Mononuclear cell (primary cell): ENCODE measurements around the gene COX19. TPM values are rescaled to one million over a fixed set of nuclear protein-coding genes. Genes with fewer than 3 reads are reported as not detected.
"Not testable (repeated sequence)": the region's sequence is repeated elsewhere in the genome, so short reads cannot be mapped to it uniquely, and the experiment has no call there.

Experiments
- H3K27me3 ChIP-seq: 2 replicates; pipeline ENCODE4 v1.6.0; 2011; ENCODE audit warnings: low read length, control low read depth; ENCODE audit not compliant: insufficient read depth
- H3K4me1 ChIP-seq: 2 replicates; pipeline ENCODE4 v1.5.1; 2011; ENCODE audit warnings: mild to moderate bottlenecking, low read length, control low read depth; ENCODE audit not compliant: insufficient read depth
- H3K4me3 ChIP-seq: 2 replicates; pipeline ENCODE4 v1.5.1; 2011; ENCODE audit warnings: mild to moderate bottlenecking, low read length, moderate library complexity
- H3K9me3 ChIP-seq: 2 replicates; pipeline ENCODE4 v1.5.1; 2011; ENCODE audit warnings: low read depth, mild to moderate bottlenecking, control low read depth, low read length
- total RNA-seq: library from RNA; depleted of rRNA; stranded (reverse); fragments of >200 nt; gene quantifications from one replicate; pipeline ENCODE4 v1.2.3, GENCODE V29; 2012

COX19 gene
- total RNA-seq, 1 donor = 33.4 TPM

DNA sequence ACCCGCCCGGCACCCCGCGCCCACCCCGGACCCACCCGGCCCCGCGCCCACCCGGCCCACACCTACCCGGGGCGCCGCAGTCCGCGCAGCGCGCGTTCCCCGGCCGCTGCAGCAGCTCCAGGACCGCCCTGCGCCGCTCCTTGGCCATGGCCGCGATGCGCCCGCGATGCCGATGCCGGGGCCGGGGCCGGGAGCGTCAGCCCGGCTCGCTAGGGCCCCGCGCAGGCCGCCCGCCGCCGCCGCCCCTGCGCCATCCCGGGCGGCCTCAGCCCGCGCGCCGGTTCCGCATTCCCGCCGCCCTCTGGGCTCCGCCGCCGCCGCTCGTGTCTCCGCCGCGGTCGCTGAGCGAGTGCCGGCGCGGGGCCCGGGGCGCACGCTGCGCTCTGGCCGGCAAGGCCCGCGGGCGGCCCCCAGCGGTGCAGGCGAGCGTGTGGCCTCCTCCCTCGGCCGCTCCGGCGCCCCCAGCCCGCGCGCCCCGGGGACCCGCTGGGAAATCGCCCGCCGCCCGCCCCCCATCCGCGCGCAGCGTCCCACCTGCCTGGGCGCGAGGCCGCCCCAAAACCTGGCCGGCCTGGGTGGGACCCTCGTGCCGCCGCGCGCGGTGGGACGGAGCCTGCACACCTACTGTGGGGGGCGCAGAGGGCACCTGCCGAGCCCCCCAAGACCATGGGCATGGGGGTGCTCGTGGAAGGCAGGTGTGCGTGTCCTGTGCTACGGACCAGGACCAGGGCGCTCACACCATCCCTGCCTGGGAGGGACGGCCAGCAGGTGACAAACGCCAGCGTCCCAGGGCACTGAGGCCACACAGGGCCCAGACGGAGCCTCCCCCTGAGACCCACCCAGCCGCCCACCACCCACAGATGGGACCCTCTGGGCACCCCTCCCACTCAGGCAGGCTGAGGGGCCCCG lies 20.8 kb downstream of the COX19 start, which contains the start of gene ADAP1:
Gene ADAP1 (minus strand): TSS at position 351 of the 909 bp plus-strand sequence. CDS start 203 bp downstream, at position 148.
- Histone ChIP-seq H3K9me3 (no peaks in the 10 kb centered on the region), H3K4me1 (peaks cover 67% of the 10 kb centered on the region), H3K4me3 (peak within 1 kb of the TSS; percentile 58), H3K27me3 (no peaks in the 10 kb centered on the region)

DNA sequence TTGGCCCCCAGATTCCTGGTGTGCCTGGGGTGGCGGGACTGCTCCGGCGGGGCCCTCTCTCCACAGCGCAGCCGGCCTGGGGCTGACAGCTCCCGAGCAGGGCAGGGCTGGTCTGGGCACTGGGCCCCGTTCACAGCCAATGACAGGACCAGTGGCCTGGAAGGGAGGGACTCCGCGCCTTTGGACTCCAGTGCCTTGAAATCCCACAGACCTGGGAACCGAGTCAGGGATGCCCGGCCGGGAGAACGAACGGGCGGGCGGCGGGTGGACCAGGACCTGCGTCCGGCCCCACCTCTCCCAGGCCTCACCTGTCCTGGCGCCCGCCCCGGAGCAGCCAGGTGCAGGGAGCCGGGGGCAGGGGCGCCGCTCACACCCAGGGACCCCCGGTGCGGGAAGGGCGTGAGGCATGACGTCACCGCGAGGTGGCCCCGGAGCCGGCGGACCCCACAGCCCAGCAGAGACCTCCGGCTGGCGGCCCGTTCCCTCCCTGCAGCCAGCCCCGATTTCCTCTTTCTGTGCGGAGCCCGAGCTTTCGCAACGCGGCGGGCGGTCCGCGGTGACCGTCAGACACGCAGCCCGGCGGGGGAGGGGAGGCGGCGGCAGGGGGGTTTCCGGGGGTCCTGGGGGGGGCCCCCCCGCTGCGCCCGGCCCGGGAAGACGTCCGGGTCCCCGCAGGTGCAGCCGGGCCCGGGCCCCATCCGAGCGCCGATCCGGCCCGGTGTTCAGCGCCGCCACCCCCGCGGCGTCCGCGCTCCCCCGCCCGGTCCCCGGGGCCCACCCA lies 21.6 kb downstream of the COX19 start:
- Histone ChIP-seq H3K9me3 (no peaks in the 10 kb centered on the region), H3K4me1 (peaks cover 70% of the 10 kb centered on the region), H3K27me3 (no peaks in the 10 kb centered on the region), H3K4me3 (peak overlapping the region; percentile 58)

DNA sequence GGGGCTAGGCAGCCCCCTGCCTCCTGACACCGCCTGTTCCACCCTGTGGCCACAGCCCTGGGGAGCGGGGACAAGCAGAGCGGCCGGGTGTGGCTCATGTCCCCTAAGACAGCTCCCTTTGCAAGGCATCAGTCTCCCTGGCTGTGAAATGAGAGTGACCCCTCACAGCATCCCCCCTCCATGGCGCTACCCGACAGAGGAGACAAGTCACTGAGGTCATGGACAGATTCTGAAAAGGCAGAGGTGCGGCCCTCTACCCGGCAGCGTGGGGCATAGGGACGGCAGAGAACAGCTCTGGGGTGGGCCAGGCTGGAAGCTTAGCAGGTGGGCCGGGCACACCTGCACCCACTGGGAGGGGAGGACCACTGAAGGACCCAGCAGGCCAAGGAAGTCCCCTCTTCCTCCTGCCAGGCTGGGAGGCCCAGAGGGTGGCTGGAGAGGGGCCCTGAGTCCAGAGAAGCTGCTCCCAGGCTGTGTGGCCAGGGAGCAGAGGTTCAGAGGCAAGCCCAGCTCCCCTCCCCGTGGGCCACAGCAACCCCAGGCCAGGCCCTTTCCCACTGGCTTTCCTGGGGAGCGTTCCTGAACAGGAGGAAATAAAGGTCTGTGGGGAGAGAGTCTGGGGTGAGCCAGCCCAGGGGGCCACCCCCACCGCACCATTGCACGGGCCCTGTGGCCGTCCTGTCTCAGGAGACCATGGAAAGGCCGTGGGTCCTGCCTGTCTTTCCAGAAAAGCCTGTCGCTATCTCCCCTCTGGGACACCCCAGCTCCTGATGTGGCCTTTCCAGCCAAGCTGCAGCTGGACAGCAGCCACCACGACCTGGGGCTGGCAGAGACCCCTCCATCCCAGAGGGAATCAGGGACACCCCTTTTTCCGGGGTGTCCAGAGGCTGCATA lies 22.6 kb downstream of the COX19 start:
- Histone ChIP-seq H3K4me3 (peak overlapping the region; percentile 58), H3K4me1 (peaks cover 61% of the 10 kb centered on the region), H3K27me3 (no peaks in the 10 kb centered on the region), H3K9me3 (no peaks in the 10 kb centered on the region)

DNA sequence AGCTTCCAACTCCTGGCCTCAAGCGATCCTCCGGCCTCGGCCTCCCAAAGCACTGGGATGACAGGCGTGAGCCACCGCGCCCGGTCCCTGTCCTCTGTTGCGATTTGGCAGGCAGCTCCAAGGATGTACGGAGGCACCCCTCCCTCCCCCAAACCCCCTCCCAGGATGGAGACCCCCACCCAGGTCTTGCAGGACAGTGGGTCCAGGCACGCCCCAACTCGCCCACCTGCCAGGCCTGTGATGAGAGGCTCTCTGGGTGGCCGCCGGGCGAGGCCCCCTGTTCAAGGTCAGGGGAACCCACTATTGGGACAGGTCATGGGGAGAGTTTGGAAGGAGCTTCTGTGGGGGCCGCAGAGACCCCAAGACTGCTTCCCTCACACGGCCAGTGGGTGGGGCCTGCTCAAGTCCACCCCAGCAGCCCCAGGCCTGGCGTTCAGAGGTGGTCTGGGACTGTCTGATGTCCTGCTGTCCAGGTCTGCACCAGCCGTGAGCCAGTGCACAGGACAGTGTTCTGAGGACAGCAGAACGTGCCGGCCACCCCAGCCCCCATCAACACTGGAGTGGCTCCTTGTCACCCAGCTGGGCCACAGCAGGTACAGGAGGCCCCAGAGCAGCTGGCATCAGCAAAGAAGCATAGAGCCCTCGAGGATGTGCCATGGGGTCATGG lies 23.3 kb downstream of the COX19 start:
- Histone ChIP-seq H3K9me3 (no peaks in the 10 kb centered on the region), H3K27me3 (no peaks in the 10 kb centered on the region), H3K4me1 (peaks cover 53% of the 10 kb centered on the region), H3K4me3 (no peak overlapping the region)

DNA sequence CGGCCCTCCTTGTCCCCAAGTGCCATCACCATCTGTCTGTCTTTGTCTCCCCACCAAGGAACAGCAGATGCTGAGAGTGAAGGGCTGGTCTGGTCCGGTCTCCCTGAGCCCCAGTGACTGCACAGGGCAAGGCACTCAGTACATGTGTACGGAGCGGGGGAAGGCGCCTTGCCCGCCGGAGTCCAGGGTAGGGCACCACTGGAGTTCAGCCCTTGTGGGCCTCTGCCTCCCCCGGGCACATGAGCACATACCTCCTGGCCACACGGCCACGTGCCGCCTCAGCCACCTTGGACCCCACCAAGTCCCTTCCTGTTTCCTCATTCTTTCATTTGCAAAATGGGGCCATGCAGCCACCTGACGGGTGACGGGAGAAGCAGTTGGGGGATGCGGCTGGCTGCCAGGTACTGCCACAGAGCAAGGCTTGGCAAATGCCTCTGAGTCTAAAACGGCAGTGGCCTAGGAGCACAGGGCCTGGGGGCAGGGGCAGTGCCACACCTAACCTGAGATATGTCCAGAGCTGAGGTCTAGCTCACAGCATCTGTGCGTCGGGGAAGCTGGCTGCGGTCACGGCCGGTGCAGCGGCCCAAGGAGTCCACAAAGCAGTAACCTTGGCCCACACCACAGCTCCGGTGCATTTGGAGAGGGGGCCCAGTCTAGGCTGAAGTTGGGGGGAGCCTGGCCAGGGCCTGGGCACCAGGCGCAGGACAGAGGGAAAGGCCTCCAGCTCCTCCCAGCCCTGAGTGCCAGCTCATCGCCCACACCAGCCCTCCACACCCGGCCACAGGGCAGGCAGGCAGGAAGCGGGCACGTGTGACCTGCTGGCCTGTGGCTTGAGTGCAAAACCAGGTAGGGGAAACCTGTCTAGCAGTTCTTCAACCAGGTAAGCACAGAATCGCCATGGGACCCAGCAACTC lies 26.1 kb downstream of the COX19 start:
- no peak overlapping the region for H3K4me3 ChIP-seq
- peaks cover 35% of the 10 kb centered on the region for H3K4me1 ChIP-seq
- no peaks in the 10 kb centered on the region for H3K9me3 ChIP-seq
- H3K27me3 ChIP-seq = no peaks in the 10 kb centered on the region

DNA sequence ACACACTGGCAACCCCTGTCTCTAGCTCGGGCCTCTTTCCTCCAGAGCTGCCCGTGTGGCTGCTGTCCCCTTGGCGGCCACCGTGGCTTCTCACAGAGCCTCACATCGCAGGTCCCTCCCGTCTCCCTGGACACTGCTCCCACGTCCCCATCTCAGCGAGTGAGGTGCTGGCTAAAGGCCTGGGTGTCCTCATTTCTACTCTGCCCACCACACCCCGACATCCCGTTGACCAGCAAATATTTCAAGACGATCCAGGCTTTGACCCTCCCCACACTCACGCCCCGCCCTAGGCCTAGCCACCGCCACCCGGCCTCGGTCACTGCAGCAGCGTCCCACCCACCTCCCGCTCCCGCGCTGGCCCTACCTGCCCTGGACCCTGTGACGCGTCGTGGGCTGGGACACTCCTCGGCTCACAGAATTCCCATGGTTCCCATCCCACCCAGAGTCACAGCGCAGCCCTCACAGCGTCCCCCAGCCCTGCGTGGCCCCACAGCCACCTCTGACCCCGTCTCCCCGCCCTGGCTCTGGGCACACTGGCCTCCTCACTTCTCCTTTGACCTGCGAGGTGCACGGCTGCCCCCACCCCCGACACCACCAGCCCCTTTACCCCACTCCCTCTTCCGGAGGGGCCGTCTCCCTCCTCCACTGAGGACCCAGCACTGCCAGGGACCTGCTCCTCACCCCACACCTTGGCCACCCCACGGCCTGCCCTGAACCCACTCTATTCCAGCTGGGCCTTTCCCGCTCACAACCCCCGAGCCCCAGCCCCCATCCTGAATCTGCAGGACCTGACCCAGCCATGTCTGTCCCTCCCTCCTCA lies 27.7 kb downstream of the COX19 start:
- Histone ChIP-seq H3K27me3 (no peaks in the 10 kb centered on the region), H3K9me3 (no peaks in the 10 kb centered on the region), H3K4me1 (peaks cover 24% of the 10 kb centered on the region), H3K4me3 (no peak overlapping the region)

DNA sequence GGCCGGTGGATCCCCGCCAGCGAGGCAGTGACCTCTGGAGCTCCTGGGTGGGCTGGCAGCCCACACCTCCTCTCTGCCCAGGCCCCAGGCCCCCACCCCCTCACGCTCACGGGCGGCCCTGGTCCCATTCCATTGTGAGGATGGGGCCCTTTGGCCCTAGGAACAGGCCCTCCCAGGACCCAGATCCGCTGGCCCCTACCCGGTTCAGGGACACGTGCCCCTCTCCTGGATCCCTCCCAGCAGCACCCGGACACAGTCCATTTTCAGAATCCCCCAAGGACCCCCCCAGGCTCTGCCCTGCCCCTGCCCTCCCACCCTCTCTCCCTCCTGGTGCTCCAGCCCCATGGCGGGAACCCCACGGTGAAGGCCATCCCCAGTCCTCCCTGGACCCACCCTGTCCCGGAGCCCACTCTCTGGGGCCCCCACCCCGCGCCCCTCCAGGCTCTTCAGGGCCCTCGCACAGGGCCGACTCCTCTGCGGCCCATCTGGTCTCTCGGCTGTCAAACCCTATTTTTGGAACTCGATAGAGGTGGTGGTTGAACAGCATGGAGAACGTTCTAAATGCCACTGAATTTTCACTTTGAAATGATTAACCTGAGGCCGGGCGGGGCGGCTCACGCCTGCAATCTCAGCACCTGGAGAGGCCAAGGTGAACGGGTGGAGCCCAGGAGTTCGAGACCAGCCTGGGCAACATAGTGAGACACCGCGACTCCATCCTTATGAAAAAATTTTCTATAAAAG lies 28.9 kb downstream of the COX19 start:
- Histone ChIP-seq H3K9me3 (no peaks in the 10 kb centered on the region), H3K27me3 (no peaks in the 10 kb centered on the region), H3K4me3 (no peak overlapping the region), H3K4me1 (peaks cover 18% of the 10 kb centered on the region)

DNA sequence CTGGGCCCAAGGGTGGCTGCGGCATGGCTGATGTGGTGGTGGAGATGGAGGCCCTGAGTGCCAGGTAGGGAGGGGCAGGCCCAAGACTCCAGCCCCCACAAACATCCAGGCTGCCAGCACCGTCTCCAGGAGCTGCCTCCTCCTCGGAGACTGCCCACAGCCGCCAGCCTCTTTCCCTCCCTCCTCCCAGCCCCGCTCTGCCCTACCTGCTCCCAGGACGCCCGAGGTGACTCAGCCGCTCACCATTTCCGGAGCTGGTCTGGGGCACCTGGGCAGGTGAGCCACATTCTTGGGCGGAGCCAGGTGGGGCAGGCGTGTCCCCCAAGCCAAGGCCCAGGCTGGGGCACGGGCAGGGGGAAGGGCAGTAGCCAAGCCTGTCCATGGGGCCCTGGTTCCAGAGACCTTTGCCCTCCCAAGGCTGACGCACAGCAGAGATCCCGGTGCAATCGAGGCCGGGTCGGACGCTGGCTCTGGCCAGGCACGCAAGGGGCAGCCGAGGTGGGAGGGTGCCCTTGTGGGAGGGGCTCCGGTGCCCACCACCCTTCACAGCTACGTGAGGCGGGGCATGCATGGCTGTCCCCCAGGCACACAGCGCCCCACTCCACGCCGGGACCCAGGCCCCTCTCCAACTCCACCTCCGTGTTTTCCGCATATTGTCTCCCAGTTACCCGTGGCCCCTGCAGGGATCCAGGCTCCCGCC lies 29.6 kb downstream of the COX19 start:
- Histone ChIP-seq H3K4me1 (peaks cover 20% of the 10 kb centered on the region), H3K4me3 (no peak overlapping the region), H3K27me3 (no peaks in the 10 kb centered on the region), H3K9me3 (no peaks in the 10 kb centered on the region)

DNA sequence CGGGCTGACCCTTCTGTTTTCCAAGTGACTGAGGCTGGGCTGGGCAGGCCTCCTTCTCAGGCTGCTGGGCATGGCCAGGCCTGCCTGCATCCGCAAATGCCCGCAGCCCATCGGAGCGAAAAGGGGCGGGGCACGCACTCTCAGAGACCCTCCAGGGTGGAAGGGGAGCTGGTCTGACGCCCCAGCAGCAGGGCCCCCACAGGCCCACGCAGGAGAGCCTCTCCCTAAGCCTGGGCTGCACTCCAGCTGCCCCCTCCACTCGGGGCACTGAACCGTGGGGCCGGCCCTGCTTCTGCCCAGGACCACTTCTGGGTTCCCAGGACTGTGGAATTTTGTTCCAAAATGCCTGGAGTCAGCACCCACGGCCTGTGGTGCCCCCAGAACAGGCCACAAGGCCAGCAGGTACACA lies 30.2 kb downstream of the COX19 start:
- Histone ChIP-seq H3K4me3 (no peak overlapping the region), H3K27me3 (no peaks in the 10 kb centered on the region), H3K9me3 (no peaks in the 10 kb centered on the region), H3K4me1 (peaks cover 16% of the 10 kb centered on the region)

DNA sequence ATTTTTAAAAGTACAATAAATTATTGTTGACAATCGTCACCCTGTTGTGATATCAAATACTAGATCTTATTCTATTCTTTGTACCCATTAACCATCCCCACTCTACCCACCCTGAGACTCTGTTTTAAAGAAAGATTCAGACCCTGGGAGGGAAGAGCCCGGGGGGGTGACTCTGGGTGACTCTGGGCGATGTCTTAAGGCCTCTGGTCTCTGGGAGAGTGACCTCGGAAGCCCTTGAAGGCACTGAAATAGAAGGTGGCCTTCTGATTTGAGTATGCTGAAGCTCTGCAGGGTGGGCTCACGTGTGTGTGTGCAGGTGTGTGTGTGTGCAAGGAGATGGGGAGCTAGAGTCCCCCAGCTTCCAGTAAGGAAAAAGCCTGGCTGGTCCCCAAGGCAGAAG lies 30.6 kb downstream of the COX19 start:
- H3K4me1 ChIP-seq = peaks cover 17% of the 10 kb centered on the region
- no peaks in the 10 kb centered on the region for H3K27me3 ChIP-seq
- no peak overlapping the region for H3K4me3 ChIP-seq
- no peaks in the 10 kb centered on the region for H3K9me3 ChIP-seq

DNA sequence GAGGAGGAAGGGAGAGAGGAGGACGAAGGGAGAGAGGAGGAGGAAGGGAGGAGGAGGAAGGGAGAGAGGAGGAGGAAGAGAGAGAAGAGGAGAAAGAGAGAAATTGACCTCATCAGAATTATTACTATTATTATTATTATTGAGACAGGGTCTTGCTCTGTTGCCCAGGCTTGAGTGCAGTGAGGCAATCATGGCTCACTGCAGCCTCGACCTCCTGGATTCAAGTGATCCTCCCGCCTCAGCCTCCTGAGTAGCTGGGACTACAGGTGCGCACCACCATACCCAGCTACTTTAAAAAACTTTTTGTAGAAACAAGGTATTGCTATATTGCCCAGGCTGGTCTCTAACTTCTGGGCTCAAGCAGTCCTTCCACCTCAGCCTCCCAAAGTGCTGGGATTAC lies 31.6 kb downstream of the COX19 start:
- not testable (repeated sequence) for H3K27me3 ChIP-seq, H3K4me1 ChIP-seq, H3K9me3 ChIP-seq, H3K4me3 ChIP-seq
